Left lobe of liver (tissue), 2 donors: Measurements from ENCODE around the gene VAPB. TPM values are rescaled to one million over a fixed set of nuclear protein-coding genes. Genes with fewer than 3 reads are reported as not detected.
"Not testable (repeated sequence)": the region's sequence is repeated elsewhere in the genome, so short reads cannot be mapped to it uniquely, and the experiment has no call there.

ENCODE experiments used
- ATAC-seq: fragments of 200-7000 bp; cut with Tn5 transposase; one replicate; pipeline ENCODE4 v1.9.1; 2020; ENCODE audit warnings: mild to moderate bottlenecking, moderate library complexity
- DNase-seq: peaks from one replicate; pipeline ENCODE4 v3.0.0-alpha.2; 2020; ENCODE audit warnings: low spot score
- total RNA-seq: library from RNA; stranded (reverse); gene quantifications from one replicate; pipeline ENCODE4 v1.2.1, GENCODE V29; 2021
- donor health status: DM: no; HTN: no; CAD: no; lungs with moderate emphysema.
- donor health status: DM: no; HTN: yes; CAD: no.

The VAPB gene, protein sequence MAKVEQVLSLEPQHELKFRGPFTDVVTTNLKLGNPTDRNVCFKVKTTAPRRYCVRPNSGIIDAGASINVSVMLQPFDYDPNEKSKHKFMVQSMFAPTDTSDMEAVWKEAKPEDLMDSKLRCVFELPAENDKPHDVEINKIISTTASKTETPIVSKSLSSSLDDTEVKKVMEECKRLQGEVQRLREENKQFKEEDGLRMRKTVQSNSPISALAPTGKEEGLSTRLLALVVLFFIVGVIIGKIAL
- 41.6 TPM for total RNA-seq

DNA sequence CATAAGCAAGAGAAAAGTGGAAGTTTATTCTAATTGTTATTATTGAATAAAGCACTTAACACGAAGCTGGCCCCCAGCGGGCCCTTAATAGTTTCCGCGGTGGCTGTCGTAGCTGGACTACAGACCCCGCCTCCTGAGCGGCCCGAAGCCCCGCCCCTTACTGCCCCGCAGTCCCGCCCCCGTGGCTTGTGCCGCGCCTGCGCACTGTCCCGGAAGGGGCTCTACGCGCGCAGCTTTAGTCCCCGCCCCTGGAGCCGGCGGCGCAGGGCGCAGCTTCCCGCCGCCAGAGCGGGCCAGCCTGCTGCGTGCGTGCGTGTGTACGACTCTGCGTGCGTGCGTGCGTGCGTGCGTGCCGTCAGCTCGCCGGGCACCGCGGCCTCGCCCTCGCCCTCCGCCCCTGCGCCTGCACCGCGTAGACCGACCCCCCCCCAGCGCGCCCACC, at the start of gene VAPB:
VAPB (plus strand) TSS at position 348 of the 442 bp plus-strand sequence. CDS start 231 bp downstream, outside the sequence.
- ATAC-seq (peak; percentile 97), DNase-seq (peak; percentile 98)

- DNase-seq, result no peak
- ATAC-seq, result no peak
Observed at GRCh38 chr20:58339741-58340140, 49.3 kb upstream of the VAPB start.

DNA sequence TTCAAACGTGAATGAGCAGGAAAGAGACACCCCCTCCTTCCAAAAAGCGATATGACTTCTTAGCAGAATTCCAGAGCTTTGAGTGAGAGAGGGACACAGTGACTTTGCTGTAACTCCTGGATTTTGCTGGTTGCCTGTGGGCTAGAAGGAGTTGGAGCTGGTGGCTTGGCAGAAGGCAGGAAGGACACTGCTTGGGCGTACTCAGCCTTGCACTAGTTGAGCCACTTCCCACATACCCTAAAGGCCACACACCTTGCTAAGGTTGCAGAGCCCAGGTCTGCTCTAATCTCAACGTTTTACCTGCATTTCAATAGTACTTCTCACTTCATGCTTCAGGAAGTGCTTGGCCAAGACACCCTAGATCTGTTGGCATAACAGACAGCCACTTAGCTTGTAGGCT, 48.9 kb upstream of the VAPB start:
- no peak for DNase-seq
- no peak for ATAC-seq

DNA sequence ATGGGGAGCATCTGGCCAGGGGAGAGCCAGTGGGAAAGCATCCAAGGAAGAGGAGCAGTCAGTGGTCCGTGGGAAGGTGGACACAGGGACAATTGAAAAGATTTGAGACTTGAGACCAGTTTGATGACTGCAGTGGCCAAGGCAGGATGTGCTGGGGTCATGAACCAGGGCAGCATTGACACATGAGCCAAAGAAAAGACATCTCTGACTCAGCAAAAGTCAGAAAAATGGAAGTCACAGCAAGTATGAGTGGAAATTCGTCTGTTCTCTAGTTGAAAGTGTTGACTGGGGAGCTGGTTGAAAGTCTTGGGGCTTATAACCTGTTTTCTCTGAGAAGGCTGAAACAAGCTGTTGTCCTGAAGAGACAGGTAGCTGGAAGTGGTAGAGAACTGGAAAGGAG, 48.2 kb upstream of the VAPB start:
- DNase-seq, result no peak
- no peak for ATAC-seq

GRCh38 chr20:58342104-58342945, 46.7 kb upstream of the VAPB start:
- ATAC-seq (no peak), DNase-seq (no peak)

DNA sequence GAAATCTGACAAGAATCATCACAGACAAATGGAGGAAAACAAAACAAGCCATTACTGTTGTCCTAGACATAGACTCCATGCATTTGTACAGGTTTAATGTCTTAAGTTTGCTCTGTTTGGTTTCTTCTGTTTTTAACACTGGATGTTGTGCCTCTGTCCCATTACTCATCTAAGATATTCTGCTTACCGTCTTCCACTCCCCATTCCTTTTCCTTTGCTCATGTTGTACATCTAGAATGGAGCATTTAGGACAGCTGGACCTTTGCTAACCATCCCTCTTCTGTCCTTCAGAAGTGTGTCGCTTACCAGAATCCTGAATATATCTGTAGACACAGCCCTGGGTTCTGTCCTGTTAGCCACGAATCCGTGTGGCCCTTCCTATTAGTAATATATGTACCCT, 44.3 kb upstream of the VAPB start:
- ATAC-seq, result no peak
- no peak for DNase-seq

GRCh38 chr20:58349570-58349969, 39.5 kb upstream of the VAPB start:
- ATAC-seq (no peak), DNase-seq (no peak)

DNA sequence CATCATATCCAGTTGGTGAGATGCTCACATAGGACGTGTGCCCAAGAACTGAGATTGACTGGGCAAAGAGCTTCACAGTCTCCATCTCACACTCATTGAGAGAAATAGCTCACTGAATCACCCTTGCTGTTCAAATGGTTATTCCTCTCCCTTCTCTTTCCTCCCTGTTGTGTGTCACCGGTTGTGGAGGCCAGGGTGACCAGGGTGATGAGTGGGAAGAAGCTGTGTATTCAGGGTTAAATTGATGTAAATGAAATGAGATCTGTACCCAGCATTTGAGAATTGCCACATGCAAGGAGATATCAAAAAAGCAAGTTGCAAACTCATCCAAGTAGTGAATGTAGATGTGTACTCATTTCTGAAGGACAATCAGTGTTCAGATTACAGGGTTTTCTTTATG, 36.6 kb upstream of the VAPB start:
- DNase-seq (no peak), ATAC-seq (no peak)

DNA sequence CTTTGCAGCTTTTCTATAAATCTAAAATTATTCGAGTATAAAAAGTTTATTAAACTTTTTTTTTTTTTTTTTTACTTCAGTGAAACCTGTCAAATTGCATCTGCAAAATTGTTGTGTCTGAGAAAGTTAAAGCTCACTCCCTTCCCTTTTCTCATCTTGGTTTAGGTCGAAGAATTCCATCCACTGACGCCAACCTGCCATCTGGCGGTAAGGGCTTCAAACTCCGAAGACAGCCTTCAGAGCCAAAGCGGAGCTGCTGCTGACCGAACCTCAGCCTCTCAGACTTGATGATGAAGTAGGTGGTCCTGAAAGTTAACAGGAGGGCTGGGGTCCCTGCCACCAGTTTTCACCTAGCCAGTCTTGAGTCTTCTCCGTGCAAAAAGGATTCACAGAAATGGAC, 29.6 kb upstream of the VAPB start:
- ATAC-seq, result no peak
- no peak for DNase-seq

- ATAC-seq, result no peak
- no peak for DNase-seq
Observed at GRCh38 chr20:58360936-58361335, 28.1 kb upstream of the VAPB start.

GRCh38 chr20:58361481-58362205, 27.4 kb upstream of the VAPB start:
- ATAC-seq (no peak), DNase-seq (no peak)

GRCh38 chr20:58362206-58362516, 26.9 kb upstream of the VAPB start:
- ATAC-seq (no peak), DNase-seq (no peak)

- DNase-seq, result no peak
- ATAC-seq, result no peak
Observed at GRCh38 chr20:58362970-58363369, 26.1 kb upstream of the VAPB start.

DNA sequence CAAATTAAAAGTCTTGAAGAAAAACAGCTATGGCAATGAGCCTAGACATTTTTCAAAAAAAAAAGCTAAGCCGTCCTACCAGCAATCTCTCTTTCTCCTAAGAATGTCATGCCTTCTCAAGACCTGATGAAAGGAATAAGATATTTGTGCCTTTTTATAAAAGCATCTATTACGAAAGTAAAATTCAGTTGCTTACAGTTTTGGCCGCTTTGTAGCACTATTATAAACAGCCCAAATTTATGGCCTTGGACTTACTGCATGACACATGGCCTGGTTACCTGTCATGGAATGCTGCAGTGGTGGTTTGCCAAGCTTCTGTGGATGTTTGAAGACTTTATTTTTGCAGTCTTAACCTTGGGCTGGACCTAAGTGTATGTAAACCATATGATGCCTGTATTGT, 22.2 kb upstream of the VAPB start:
- ATAC-seq (no peak), DNase-seq (no peak)

- no peak for DNase-seq
- no peak for ATAC-seq
Observed at GRCh38 chr20:58372806-58373205, 16.2 kb upstream of the VAPB start.

GRCh38 chr20:58373296-58373695, 15.7 kb upstream of the VAPB start:
- ATAC-seq, DNase-seq: not testable (repeated sequence)

DNA sequence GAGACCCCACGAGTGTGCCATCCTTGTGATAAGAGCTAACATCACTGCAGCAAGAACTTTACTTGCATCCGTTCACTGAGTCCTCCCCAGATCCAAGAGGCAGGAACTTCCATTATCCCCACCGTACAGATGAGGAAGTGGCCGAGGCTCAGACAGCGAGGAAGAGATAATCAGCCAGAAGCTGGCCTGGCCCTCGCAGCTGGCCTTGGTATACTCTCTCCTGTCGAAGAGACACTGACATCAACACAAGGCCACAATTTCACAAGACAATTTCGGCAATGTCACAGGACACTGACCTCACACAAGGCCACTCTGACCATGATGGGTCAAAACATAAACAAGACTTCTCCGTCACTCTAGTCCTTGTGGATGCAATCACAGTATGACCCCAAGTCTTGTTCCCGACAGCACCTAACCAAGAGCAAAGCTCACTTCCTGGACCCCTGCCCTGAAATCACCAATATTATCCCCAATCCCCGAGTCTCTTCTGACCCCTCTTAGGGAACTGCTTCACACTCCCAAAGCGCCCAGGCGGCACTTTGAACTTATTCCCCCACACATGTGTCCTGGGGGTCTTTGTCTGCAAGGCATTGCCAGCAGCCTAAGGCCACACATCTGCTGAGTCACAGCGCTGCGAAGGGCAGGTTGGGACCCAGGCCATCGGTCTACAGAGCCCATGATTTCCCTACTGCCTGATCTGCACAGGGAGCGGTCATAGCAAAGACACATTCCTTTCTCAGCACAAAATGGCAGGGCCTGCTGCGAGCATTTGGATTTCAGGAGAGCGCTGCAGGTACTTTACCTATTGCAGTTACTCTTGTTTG, 14.8 kb upstream of the VAPB start:
- peak; percentile 86 for ATAC-seq
- DNase-seq, result peak; percentile 57

- no peak for ATAC-seq
- no peak for DNase-seq
Observed at GRCh38 chr20:58374906-58375758, 13.9 kb upstream of the VAPB start.

- ATAC-seq (no peak), DNase-seq (no peak)
Observed at GRCh38 chr20:58375759-58376352, 13.2 kb upstream of the VAPB start.

GRCh38 chr20:58377017-58377416, 12.0 kb upstream of the VAPB start:
- ATAC-seq (no peak), DNase-seq (no peak)
